ENCODE results near the gene STX2. TPM values are rescaled to one million over a fixed set of nuclear protein-coding genes. Genes with fewer than 3 reads are reported as not detected.

STX2 gene
- total RNA-seq, 1 donor from 2014 or later, result 20.5 TPM

GRCh38 chr12:130805635-130806034 is 33.4 kb downstream of the STX2 start:
- Mint-ChIP-seq H3K27ac (no peak overlapping the region), H3K4me3 (ENCODE audit: low read depth) (no peak overlapping the region), H3K4me1 (ENCODE audit: low read depth) (no peaks in the 10 kb centered on the region), H3K27me3 (no peaks in the 10 kb centered on the region), H3K36me3 (ENCODE audit: insufficient read depth) (peaks cover 17% of the 10 kb centered on the region), H3K9me3 (ENCODE audit: low read depth) (no peaks in the 10 kb centered on the region)
- TF ChIP-seq, protein P1, sequence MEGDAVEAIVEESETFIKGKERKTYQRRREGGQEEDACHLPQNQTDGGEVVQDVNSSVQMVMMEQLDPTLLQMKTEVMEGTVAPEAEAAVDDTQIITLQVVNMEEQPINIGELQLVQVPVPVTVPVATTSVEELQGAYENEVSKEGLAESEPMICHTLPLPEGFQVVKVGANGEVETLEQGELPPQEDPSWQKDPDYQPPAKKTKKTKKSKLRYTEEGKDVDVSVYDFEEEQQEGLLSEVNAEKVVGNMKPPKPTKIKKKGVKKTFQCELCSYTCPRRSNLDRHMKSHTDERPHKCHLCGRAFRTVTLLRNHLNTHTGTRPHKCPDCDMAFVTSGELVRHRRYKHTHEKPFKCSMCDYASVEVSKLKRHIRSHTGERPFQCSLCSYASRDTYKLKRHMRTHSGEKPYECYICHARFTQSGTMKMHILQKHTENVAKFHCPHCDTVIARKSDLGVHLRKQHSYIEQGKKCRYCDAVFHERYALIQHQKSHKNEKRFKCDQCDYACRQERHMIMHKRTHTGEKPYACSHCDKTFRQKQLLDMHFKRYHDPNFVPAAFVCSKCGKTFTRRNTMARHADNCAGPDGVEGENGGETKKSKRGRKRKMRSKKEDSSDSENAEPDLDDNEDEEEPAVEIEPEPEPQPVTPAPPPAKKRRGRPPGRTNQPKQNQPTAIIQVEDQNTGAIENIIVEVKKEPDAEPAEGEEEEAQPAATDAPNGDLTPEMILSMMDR (IDR thresholded peaks at IDR 0.05; ENCODE audit: unreplicated experiment), result no peak
- no peak for DNase-seq (ENCODE audit: low spot score, unreplicated experiment)

GRCh38 chr12:130804216-130804615 is 34.8 kb downstream of the STX2 start:
- Mint-ChIP-seq H3K4me3 (ENCODE audit: low read depth) (no peak overlapping the region), H3K27me3 (no peaks in the 10 kb centered on the region), H3K4me1 (ENCODE audit: low read depth) (no peaks in the 10 kb centered on the region), H3K27ac (no peak overlapping the region), H3K36me3 (ENCODE audit: insufficient read depth) (peaks cover 17% of the 10 kb centered on the region), H3K9me3 (ENCODE audit: low read depth) (no peaks in the 10 kb centered on the region)
- TF ChIP-seq, protein P1 (IDR thresholded peaks at IDR 0.05; ENCODE audit: unreplicated experiment), result no peak
- no peak for DNase-seq (ENCODE audit: low spot score, unreplicated experiment)

GRCh38 chr12:130803702-130804101 is 35.3 kb downstream of the STX2 start:
- no peaks in the 10 kb centered on the region for H3K9me3 Mint-ChIP-seq (ENCODE audit: low read depth)
- H3K27me3 Mint-ChIP-seq, result no peaks in the 10 kb centered on the region
- no peaks in the 10 kb centered on the region for H3K4me1 Mint-ChIP-seq (ENCODE audit: low read depth)
- H3K36me3 Mint-ChIP-seq (ENCODE audit: insufficient read depth), result peaks cover 16% of the 10 kb centered on the region
- TF ChIP-seq, protein P1 (IDR thresholded peaks at IDR 0.05; ENCODE audit: unreplicated experiment), result no peak
- no peak overlapping the region for H3K27ac Mint-ChIP-seq
- DNase-seq (ENCODE audit: low spot score, unreplicated experiment), result no peak
- H3K4me3 Mint-ChIP-seq (ENCODE audit: low read depth), result no peak overlapping the region

GRCh38 chr12:130800312-130800711 is 38.7 kb downstream of the STX2 start:
- no peak overlapping the region for H3K27ac Mint-ChIP-seq
- peaks cover 14% of the 10 kb centered on the region for H3K36me3 Mint-ChIP-seq (ENCODE audit: insufficient read depth)
- no peaks in the 10 kb centered on the region for H3K4me1 Mint-ChIP-seq (ENCODE audit: low read depth)
- no peaks in the 10 kb centered on the region for H3K9me3 Mint-ChIP-seq (ENCODE audit: low read depth)
- H3K4me3 Mint-ChIP-seq (ENCODE audit: low read depth), result no peak overlapping the region
- DNase-seq (ENCODE audit: low spot score, unreplicated experiment), result no peak
- H3K27me3 Mint-ChIP-seq, result no peaks in the 10 kb centered on the region
- TF ChIP-seq, protein P1 (IDR thresholded peaks at IDR 0.05; ENCODE audit: unreplicated experiment), result no peak

DNA sequence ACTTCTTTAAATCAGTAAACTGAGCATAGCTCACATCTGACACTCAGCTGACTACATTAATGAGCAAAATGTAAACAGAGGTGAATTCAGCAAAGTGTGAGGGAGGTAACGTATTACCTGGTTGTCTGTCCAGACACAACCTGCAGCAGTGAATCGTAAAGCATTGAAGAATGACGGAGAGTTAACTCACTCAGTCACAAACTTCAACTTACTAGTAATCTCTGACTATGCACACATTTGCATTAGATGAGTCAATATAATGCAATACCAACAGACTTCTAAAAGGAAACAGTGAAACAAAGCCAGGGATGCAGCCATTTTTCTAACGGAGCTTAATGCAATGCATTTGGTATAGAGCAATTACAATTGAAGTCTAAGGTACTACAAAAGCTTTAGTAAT is 40.0 kb downstream of the STX2 start:
- no peak overlapping the region for H3K4me3 Mint-ChIP-seq (ENCODE audit: low read depth)
- no peak for DNase-seq (ENCODE audit: low spot score, unreplicated experiment)
- no peaks in the 10 kb centered on the region for H3K9me3 Mint-ChIP-seq (ENCODE audit: low read depth)
- H3K36me3 Mint-ChIP-seq (ENCODE audit: insufficient read depth), result peaks cover 13% of the 10 kb centered on the region
- no peaks in the 10 kb centered on the region for H3K4me1 Mint-ChIP-seq (ENCODE audit: low read depth)
- no peaks in the 10 kb centered on the region for H3K27me3 Mint-ChIP-seq
- H3K27ac Mint-ChIP-seq, result no peak overlapping the region
- TF ChIP-seq, protein P1 (IDR thresholded peaks at IDR 0.05; ENCODE audit: unreplicated experiment), result no peak

Data from progenitor cell of endocrine pancreas (in vitro differentiated cells).